Measurements from ENCODE around the gene MEIS2.

MEIS2 gene

GRCh38 chr15:36951731-36952247, 148.6 kb downstream of the MEIS2 start (continued):
- TF ChIP-seq, protein P1, sequence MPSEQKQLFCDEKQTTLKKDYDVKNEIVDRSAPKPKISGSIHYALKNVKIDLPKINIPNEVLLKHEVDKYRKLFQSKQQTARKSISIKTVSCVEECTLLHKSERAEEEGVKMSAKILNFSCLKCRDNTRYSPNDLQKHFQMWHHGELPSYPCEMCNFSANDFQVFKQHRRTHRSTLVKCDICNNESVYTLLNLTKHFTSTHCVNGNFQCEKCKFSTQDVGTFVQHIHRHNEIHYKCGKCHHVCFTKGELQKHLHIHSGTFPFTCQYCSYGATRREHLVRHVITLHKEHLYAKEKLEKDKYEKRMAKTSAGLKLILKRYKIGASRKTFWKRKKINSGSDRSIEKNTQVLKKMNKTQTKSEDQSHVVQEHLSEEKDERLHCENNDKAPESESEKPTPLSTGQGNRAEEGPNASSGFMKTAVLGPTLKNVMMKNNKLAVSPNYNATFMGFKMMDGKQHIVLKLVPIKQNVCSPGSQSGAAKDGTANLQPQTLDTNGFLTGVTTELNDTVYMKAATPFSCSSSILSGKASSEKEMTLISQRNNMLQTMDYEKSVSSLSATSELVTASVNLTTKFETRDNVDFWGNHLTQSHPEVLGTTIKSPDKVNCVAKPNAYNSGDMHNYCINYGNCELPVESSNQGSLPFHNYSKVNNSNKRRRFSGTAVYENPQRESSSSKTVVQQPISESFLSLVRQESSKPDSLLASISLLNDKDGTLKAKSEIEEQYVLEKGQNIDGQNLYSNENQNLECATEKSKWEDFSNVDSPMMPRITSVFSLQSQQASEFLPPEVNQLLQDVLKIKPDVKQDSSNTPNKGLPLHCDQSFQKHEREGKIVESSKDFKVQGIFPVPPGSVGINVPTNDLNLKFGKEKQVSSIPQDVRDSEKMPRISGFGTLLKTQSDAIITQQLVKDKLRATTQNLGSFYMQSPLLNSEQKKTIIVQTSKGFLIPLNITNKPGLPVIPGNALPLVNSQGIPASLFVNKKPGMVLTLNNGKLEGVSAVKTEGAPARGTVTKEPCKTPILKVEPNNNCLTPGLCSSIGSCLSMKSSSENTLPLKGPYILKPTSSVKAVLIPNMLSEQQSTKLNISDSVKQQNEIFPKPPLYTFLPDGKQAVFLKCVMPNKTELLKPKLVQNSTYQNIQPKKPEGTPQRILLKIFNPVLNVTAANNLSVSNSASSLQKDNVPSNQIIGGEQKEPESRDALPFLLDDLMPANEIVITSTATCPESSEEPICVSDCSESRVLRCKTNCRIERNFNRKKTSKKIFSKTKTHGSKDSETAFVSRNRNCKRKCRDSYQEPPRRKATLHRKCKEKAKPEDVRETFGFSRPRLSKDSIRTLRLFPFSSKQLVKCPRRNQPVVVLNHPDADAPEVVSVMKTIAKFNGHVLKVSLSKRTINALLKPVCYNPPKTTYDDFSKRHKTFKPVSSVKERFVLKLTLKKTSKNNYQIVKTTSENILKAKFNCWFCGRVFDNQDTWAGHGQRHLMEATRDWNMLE (tag by site-specific recombination; conservative IDR thresholded peaks at IDR 0.05; ENCODE audit: low read depth) = no peak
- TF ChIP-seq ZNF76 (tag by site-specific recombination; IDR thresholded peaks at IDR 0.05; ENCODE audit: borderline replicate concordance, low read depth) = peak; percentile 31; the same call in 1 of the 2 replicates
- TF ChIP-seq KLF9 (tag by site-specific recombination; IDR thresholded peaks at IDR 0.05; ENCODE audit: low read depth) = peak; percentile 41; the same call in 1 of the 2 replicates
- no peak for TF ChIP-seq ZNF112 (tag by site-specific recombination; IDR thresholded peaks at IDR 0.05)
- TF ChIP-seq YY1 (tag by site-specific recombination; IDR thresholded peaks at IDR 0.05) = no peak
- TF ChIP-seq ZBTB17 (tag by site-specific recombination; IDR thresholded peaks at IDR 0.05) = peak; percentile 91
- TF ChIP-seq KLF10 (tag by site-specific recombination; IDR thresholded peaks at IDR 0.05) = peak; percentile 61; the same call in 1 of the 2 replicates
- no peak for TF ChIP-seq YY2 (tag by site-specific recombination; IDR thresholded peaks at IDR 0.05)
- no peak for TF ChIP-seq ZFP41 (tag by site-specific recombination; IDR thresholded peaks at IDR 0.05; ENCODE audit: borderline replicate concordance)
- TF ChIP-seq KLF8 (tag by site-specific recombination; IDR thresholded peaks at IDR 0.05) = peak; percentile 36; the same call in 1 of the 2 replicates
- no peak for TF ChIP-seq ELK4 (IDR thresholded peaks at IDR 0.05; ENCODE audit: borderline replicate concordance, low read depth, low read length)
- TF ChIP-seq KLF16 (tag by site-specific recombination; IDR thresholded peaks at IDR 0.05) = no peak
- peak; percentile 79; the same call in 1 of the 2 replicates for TF ChIP-seq ZBTB20 (tag by site-specific recombination; IDR thresholded peaks at IDR 0.05)
- TF ChIP-seq ZNF747 (tag by site-specific recombination; IDR thresholded peaks at IDR 0.05) = no peak
- no peak for TF ChIP-seq ZNF155 (tag by site-specific recombination; IDR thresholded peaks at IDR 0.05)
- TF ChIP-seq, protein P2, sequence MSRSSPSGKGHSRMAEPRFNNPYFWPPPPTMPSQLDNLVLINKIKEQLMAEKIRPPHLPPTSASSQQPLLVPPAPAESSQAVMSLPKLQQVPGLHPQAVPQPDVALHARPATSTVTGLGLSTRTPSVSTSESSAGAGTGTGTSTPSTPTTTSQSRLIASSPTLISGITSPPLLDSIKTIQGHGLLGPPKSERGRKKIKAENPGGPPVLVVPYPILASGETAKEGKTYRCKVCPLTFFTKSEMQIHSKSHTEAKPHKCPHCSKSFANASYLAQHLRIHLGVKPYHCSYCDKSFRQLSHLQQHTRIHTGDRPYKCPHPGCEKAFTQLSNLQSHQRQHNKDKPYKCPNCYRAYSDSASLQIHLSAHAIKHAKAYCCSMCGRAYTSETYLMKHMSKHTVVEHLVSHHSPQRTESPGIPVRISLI (tag by site-specific recombination; IDR thresholded peaks at IDR 0.05) = no peak
- peak; percentile 36; the same call in 1 of the 2 replicates for TF ChIP-seq ZFP69B (tag by site-specific recombination; IDR thresholded peaks at IDR 0.05)
- TF ChIP-seq HOXA7 (CRISPR knock-in tag; IDR thresholded peaks at IDR 0.05; ENCODE audit: borderline replicate concordance) = no peak
- TF ChIP-seq ZNF211 (tag by site-specific recombination; IDR thresholded peaks at IDR 0.05; ENCODE audit: low read depth) = no peak
- no peak for TF ChIP-seq ZNF19 (tag by site-specific recombination; IDR thresholded peaks at IDR 0.05; ENCODE audit: low read depth)
- no peak for TF ChIP-seq ZNF707 (tag by site-specific recombination; IDR thresholded peaks at IDR 0.05)
- no peak for TF ChIP-seq ZNF623 (tag by site-specific recombination; IDR thresholded peaks at IDR 0.05)
- TF ChIP-seq ZNF654 (tag by site-specific recombination; IDR thresholded peaks at IDR 0.05; ENCODE audit: low read depth) = no peak
- 0 out of 2 replicates have a peak, but pooled peaks have one; percentile 60 for TF ChIP-seq PRDM10 (tag by site-specific recombination; IDR thresholded peaks at IDR 0.05)
- no peak for TF ChIP-seq ZNF670 (tag by site-specific recombination; IDR thresholded peaks at IDR 0.05; ENCODE audit: low read depth)
- TF ChIP-seq RBAK (tag by site-specific recombination; IDR thresholded peaks at IDR 0.05) = no peak
- TF ChIP-seq, protein P3, sequence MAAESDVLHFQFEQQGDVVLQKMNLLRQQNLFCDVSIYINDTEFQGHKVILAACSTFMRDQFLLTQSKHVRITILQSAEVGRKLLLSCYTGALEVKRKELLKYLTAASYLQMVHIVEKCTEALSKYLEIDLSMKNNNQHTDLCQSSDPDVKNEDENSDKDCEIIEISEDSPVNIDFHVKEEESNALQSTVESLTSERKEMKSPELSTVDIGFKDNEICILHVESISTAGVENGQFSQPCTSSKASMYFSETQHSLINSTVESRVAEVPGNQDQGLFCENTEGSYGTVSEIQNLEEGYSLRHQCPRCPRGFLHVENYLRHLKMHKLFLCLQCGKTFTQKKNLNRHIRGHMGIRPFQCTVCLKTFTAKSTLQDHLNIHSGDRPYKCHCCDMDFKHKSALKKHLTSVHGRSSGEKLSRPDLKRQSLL (tag by site-specific recombination; IDR thresholded peaks at IDR 0.05) = no peak
- TF ChIP-seq ZNF366 (tag by site-specific recombination; conservative IDR thresholded peaks at IDR 0.05) = peak; percentile 89
- no peak for TF ChIP-seq ZNF175 (tag by site-specific recombination; IDR thresholded peaks at IDR 0.05)
- TF ChIP-seq ZNF169 (tag by site-specific recombination; IDR thresholded peaks at IDR 0.05) = no peak

Measured in HEK293 (cell line).